T-helper 2 cell treated with Interferon-gamma antibody and Interleukin-4, amounts not matched to agents 5 μg/mL and 100 μg/mL, for 36 hours (primary cell): ENCODE results near the gene C1GALT1C1L.

Experiments used
- DNase-seq: peaks from one replicate; pipeline ENCODE4 v3.0.0; 2021; ENCODE audit warnings: low spot score
- H3K27ac Mint-ChIP-seq: one replicate; pipeline ENCODE4 v1.8.0; 2021; ENCODE audit warnings: mild to moderate bottlenecking, mixed read lengths
- H3K27me3 Mint-ChIP-seq: one replicate; pipeline ENCODE4 v1.8.0; 2021; ENCODE audit warnings: low read depth, mixed read lengths
- H3K36me3 Mint-ChIP-seq: one replicate; pipeline ENCODE4 v1.8.0; 2021; ENCODE audit warnings: low read depth, mixed read lengths
- H3K4me1 Mint-ChIP-seq: one replicate; pipeline ENCODE4 v1.8.0; 2021; ENCODE audit warnings: low read depth, mixed read lengths
- H3K4me3 Mint-ChIP-seq: one replicate; pipeline ENCODE4 v1.8.0; 2022; ENCODE audit warnings: mild to moderate bottlenecking, moderate library complexity, mixed read lengths
- H3K9me3 Mint-ChIP-seq: one replicate; pipeline ENCODE4 v1.8.0; 2021; ENCODE audit warnings: mixed read lengths

Gene C1GALT1C1L

DNA sequence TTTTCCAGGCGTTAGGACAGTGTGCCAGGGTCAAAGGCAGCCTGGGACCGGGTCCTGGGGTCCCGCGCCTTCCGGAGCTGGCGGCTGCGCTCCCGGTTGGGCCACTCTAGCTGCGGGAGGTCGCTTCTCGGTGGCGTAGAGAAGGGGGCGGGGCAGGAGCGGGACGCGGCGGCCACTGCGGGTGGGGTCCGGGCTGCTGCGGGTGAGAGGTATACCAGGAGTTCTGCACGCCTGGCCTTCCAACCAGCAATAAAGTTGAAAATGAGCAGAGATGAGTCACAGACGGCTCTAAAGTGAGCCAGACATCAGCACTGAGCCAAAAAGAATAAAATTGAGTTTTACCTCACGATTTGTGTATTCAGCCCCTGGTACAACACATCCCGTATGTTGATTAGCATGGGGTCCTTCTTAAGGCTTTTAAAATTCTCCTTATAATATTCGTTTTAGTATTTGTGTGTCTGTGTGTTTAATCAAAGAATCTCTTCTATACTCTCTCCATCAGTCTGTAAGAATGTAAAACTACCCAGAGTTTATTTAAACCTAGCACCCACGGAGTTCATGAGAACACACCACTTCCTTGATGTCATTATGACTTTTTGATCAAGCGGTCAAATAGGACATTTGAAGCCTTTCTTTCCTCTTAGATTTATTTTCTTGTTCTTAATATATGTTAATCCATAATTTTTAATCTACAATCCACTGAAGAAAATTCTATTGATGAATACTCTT lies at the start of gene C1GALT1C1L:
C1GALT1C1L (minus strand) TSS at position 108 of the 729 bp plus-strand sequence; CDS start at position 1, 107 bp downstream.
- peak within 1 kb of the TSS; percentile 52 for H3K4me3 Mint-ChIP-seq
- peaks cover 7% of the 10 kb centered on the region for H3K9me3 Mint-ChIP-seq
- no peaks in the 10 kb centered on the region for H3K36me3 Mint-ChIP-seq
- H3K4me1 Mint-ChIP-seq, result peaks cover 7% of the 10 kb centered on the region
- H3K27me3 Mint-ChIP-seq, result peaks cover 4% of the 10 kb centered on the region
- H3K27ac Mint-ChIP-seq, result peak within 1 kb of the TSS; percentile 42
- peak; percentile 46 for DNase-seq

DNA sequence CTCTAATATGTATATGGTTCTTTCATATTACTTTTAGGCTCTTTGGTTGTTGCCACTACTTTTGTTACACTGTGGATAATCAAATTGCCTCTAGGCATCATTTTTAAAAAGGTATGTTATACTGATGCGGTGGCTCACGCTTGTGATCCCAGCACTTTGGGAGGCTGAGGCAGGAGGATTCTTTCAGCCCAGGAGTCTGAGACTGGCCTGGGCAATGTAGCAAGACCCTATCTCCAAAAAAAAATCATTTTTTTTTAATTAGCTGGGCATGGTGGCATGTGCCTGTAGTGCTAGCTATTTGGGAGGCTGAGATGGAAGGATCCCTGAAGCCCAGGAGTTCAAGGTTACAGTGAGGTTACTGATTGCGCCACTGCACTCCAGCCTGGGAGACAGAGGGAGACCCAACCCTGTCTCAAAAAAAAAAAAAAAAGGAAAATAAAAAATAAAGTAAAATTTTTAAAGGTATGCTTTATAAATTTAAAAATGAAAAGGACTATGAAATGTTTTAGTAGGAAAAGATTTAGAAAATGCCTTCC lies 49.5 kb upstream of the C1GALT1C1L start:
- peaks cover 2% of the 10 kb centered on the region for H3K4me1 Mint-ChIP-seq
- no peaks in the 10 kb centered on the region for H3K36me3 Mint-ChIP-seq
- no peak for DNase-seq
- H3K27me3 Mint-ChIP-seq, result no peaks in the 10 kb centered on the region
- no peaks in the 10 kb centered on the region for H3K9me3 Mint-ChIP-seq
- no peak overlapping the region for H3K4me3 Mint-ChIP-seq
- H3K27ac Mint-ChIP-seq, result no peak overlapping the region

- Mint-ChIP-seq H3K4me1 (peaks cover 2% of the 10 kb centered on the region), H3K27me3 (no peaks in the 10 kb centered on the region), H3K36me3 (no peaks in the 10 kb centered on the region), H3K4me3 (no peak overlapping the region), H3K9me3 (no peaks in the 10 kb centered on the region), H3K27ac (no peak overlapping the region)
- DNase-seq, result no peak
These were observed 48.7 kb upstream of the C1GALT1C1L start for GRCh38 chr2:43724728-43725526.

- Mint-ChIP-seq H3K27me3 (no peaks in the 10 kb centered on the region), H3K9me3 (no peaks in the 10 kb centered on the region), H3K27ac (no peak overlapping the region), H3K4me3 (no peak overlapping the region), H3K4me1 (peaks cover 8% of the 10 kb centered on the region), H3K36me3 (no peaks in the 10 kb centered on the region)
- DNase-seq, result no peak
These were observed 42.4 kb upstream of the C1GALT1C1L start for GRCh38 chr2:43718530-43719124.

DNA sequence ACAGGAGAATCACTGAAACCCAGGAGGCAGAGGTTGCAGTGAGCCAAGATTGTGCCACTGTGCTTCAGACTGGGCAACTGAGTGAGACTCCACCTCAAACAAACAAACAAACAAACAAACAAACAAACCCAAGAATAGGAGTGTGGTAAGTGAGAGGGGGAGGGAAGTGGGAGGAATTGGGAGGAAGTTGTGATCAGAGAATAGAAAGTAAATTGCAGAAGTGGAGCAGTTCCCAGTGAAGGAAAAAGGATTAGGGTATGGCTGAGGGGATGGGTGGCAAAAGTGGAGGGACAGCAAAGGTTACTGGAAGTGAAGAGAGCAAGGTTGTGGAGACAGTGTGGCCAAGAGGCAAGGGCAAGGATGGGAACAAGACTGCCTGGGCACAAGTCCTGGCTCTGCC lies 41.1 kb upstream of the C1GALT1C1L start:
- H3K27ac Mint-ChIP-seq, result no peak overlapping the region
- no peaks in the 10 kb centered on the region for H3K27me3 Mint-ChIP-seq
- no peak overlapping the region for H3K4me3 Mint-ChIP-seq
- no peaks in the 10 kb centered on the region for H3K36me3 Mint-ChIP-seq
- no peak for DNase-seq
- H3K9me3 Mint-ChIP-seq, result no peaks in the 10 kb centered on the region
- H3K4me1 Mint-ChIP-seq, result peaks cover 8% of the 10 kb centered on the region

- Mint-ChIP-seq H3K9me3 (no peaks in the 10 kb centered on the region), H3K27ac (peak overlapping the region; percentile 12), H3K27me3 (no peaks in the 10 kb centered on the region), H3K4me3 (no peak overlapping the region), H3K36me3 (no peaks in the 10 kb centered on the region), H3K4me1 (peaks cover 8% of the 10 kb centered on the region)
- no peak for DNase-seq
These were observed 39.3 kb upstream of the C1GALT1C1L start for GRCh38 chr2:43715300-43716098.

DNA sequence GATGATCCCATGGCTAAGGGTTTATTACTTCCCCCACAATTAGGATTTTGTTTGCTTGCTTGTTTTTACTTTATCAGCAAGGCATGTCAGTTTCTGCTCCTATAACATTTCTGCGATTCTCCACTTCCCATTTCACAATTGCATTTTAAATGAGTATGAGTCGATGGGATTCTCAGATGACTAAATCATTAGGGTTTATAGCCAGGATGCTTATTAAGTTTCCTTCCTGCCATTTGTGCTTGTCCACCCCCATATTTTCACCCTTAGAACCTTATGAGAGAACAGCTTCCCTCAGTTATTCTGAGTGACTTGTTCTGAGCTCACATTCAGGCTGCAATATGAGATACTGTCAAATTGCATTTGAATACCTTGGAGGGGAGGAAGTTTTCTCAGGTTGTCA lies 37.9 kb upstream of the C1GALT1C1L start:
- no peak for DNase-seq

GRCh38 chr2:43710866-43711265 lies 34.6 kb upstream of the C1GALT1C1L start:
- H3K4me3 Mint-ChIP-seq, result no peak overlapping the region
- DNase-seq, result no peak
- H3K9me3 Mint-ChIP-seq, result no peaks in the 10 kb centered on the region
- H3K27ac Mint-ChIP-seq, result no peak overlapping the region
- H3K4me1 Mint-ChIP-seq, result peaks cover 5% of the 10 kb centered on the region
- no peaks in the 10 kb centered on the region for H3K27me3 Mint-ChIP-seq
- no peaks in the 10 kb centered on the region for H3K36me3 Mint-ChIP-seq

More for the DNA sequence above, 37.9 kb upstream of the C1GALT1C1L start:
- no peak overlapping the region for H3K27ac Mint-ChIP-seq
- peaks cover 8% of the 10 kb centered on the region for H3K4me1 Mint-ChIP-seq
- no peak overlapping the region for H3K4me3 Mint-ChIP-seq
- H3K27me3 Mint-ChIP-seq, result no peaks in the 10 kb centered on the region
- no peaks in the 10 kb centered on the region for H3K36me3 Mint-ChIP-seq
- no peaks in the 10 kb centered on the region for H3K9me3 Mint-ChIP-seq

- DNase-seq, result no peak
- Mint-ChIP-seq H3K4me3 (no peak overlapping the region), H3K27me3 (no peaks in the 10 kb centered on the region), H3K4me1 (no peaks in the 10 kb centered on the region), H3K27ac (no peak overlapping the region), H3K9me3 (no peaks in the 10 kb centered on the region), H3K36me3 (no peaks in the 10 kb centered on the region)
These were observed 32.7 kb upstream of the C1GALT1C1L start for GRCh38 chr2:43708891-43709290.

GRCh38 chr2:43708178-43708577 lies 31.9 kb upstream of the C1GALT1C1L start:
- H3K4me3 Mint-ChIP-seq, result no peak overlapping the region
- H3K4me1 Mint-ChIP-seq, result no peaks in the 10 kb centered on the region
- DNase-seq, result no peak
- H3K36me3 Mint-ChIP-seq, result no peaks in the 10 kb centered on the region
- no peaks in the 10 kb centered on the region for H3K27me3 Mint-ChIP-seq
- no peak overlapping the region for H3K27ac Mint-ChIP-seq
- no peaks in the 10 kb centered on the region for H3K9me3 Mint-ChIP-seq

DNA sequence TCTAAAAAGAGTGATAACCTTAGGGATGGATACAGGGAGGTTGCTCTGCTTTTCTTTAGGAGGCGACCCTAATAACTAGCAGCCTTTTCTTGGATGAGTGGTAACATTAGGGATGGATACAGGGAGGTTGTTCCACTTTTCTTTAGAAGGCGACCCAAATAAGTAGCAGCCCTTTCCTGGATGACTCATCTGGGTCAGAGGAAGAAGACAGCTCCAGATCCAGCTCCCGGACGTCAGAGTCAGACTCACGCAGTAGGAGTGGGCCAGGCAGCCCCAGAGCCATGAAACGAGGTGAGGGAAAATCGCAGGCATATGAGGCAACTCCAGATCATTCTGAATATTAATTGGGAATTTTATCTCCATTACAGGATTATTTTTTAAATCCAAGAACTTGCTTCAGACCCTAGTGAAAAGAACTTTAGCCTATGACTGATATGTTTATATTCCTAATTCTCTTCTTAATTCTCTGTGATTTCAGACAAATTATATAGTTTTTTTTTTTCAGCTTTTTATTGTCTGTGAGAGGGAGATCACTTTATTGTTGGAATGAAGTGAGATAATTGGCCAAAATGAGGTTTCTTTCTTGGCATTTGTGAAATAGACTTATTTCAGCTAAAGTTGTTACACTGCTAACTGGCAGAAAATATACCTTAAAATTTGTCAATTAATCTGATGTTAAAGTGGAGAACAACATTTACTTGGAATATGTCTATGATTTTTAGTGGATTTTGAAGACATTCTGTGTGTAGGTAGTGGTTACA lies 31.2 kb upstream of the C1GALT1C1L start:
- no peaks in the 10 kb centered on the region for H3K36me3 Mint-ChIP-seq
- no peak overlapping the region for H3K4me3 Mint-ChIP-seq
- no peak overlapping the region for H3K27ac Mint-ChIP-seq
- DNase-seq, result no peak
- H3K4me1 Mint-ChIP-seq, result no peaks in the 10 kb centered on the region
- H3K27me3 Mint-ChIP-seq, result no peaks in the 10 kb centered on the region
- no peaks in the 10 kb centered on the region for H3K9me3 Mint-ChIP-seq

- no peak for DNase-seq
- no peaks in the 10 kb centered on the region for H3K36me3 Mint-ChIP-seq
- no peak overlapping the region for H3K27ac Mint-ChIP-seq
- H3K9me3 Mint-ChIP-seq, result no peaks in the 10 kb centered on the region
- H3K27me3 Mint-ChIP-seq, result no peaks in the 10 kb centered on the region
- H3K4me1 Mint-ChIP-seq, result peaks cover 9% of the 10 kb centered on the region
- no peak overlapping the region for H3K4me3 Mint-ChIP-seq
These were observed 24.9 kb upstream of the C1GALT1C1L start for GRCh38 chr2:43701111-43701510.

DNA sequence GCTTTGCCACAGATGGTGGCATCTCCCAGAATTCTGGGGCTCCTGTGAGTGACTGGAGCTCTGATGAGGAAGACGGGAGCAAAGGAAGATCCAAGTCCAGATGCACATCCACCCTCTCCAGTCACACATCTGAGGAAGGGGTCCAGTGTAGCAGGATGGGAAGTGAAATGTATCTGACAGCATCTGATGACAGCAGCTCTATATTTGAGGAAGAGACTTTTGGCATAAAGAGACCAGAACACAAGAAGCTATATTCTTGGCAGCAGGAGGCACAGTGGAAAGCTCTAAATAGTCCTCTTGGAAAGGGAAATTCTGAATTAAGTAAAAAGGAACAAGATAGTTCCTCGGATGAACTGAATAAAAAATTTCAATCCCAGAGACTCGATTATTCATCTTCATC lies 23.5 kb upstream of the C1GALT1C1L start:
- DNase-seq, result no peak
- H3K9me3 Mint-ChIP-seq, result no peaks in the 10 kb centered on the region
- no peaks in the 10 kb centered on the region for H3K36me3 Mint-ChIP-seq
- H3K4me1 Mint-ChIP-seq, result peaks cover 9% of the 10 kb centered on the region
- no peak overlapping the region for H3K27ac Mint-ChIP-seq
- no peaks in the 10 kb centered on the region for H3K27me3 Mint-ChIP-seq
- H3K4me3 Mint-ChIP-seq, result no peak overlapping the region
